ENCODE data around the gene PUM1.

GRCh38 chr1:30882678-30883388, 182.7 kb downstream of the PUM1 start:
- no peak for TF ChIP-seq CTCF (IDR thresholded peaks at IDR 0.05)
- no peak for TF ChIP-seq POLR2A (IDR thresholded peaks at IDR 0.05)
